GOT3 (cell line): Measurements from ENCODE around the gene MAPK8IP2.

Experiments used
- DNase-seq: peaks from one replicate; lab custom pipeline; 2025; ENCODE audit warnings: mixed read lengths; lab: John Stamatoyannopoulos, UW

Gene MAPK8IP2

DNA sequence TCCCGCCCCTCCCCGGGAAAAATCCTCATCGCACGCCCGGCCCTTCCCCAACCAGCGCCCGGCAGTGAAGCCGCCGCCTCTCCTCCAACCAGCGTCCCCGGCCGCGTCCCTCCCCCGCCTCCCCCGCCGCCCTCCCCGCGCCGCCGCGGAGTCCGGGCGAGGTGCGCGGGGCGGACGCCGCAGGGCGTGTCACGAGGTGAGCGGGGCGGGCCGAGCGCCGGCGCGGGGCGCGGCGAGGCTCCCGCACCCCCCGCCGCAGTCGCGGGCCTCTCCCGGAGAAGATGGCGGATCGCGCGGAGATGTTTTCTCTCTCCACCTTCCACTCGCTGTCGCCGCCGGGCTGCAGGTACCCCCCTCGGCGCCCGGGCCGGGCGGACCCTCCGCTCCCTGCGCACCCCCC is at the start of gene MAPK8IP2:
Gene MAPK8IP2 (plus strand): TSS at position 256 of the 400 bp plus-strand sequence. CDS start 26 bp downstream, at position 282.
- DNase-seq = no peak

DNA sequence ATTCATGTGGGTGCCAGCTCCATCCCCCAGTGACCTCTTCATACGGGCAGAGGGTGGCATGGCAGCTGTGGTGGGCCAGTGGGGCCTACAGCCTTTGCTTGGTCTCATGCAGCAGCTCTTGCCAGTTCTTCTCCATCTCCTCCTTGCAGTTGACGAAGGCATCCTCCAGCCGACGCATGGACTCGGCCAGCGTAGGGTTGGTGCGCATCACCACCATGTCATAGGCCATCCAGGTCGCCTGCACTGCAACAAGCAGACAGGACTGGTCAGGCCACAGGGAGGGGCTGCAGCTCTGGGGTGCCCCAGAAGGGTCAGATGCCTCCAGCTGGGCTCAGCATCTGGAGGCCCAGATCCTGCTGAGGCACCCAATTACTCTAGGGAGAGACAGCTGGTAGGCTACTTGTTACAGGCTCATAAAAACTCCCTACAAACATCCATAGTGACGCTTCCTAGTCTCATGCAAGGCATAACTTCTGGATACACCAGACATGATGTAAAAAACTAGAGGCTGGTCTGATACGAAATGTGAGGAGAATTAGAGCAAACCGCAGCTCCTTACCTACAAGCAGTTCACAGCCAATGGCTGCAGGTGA is 49.3 kb upstream of the MAPK8IP2 start:
- DNase-seq = no peak

- no peak for DNase-seq
Measured at GRCh38 chr22:50553310-50553709, 47.3 kb upstream of the MAPK8IP2 start.

DNA sequence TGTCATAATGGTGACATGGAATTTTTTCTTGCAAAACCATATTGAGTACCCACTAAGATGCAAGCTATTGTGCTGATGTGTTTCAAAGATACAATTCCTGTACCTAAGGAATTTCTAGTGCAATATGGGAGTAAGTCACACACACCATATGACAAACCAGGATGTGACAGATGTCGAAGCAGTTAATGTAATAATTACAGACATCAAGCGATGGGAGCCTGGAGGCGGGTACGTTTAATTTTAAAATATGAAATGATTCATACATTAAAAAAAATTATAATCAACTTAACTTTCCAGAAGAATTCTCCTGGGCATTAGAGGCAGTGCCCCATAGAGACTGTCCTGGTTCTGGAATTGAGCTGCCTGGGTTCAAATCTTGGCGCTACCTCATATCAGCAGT is 43.9 kb upstream of the MAPK8IP2 start:
- DNase-seq = no peak

- no peak for DNase-seq
Measured at GRCh38 chr22:50560034-50560433, 40.6 kb upstream of the MAPK8IP2 start.

- no peak for DNase-seq
Measured at GRCh38 chr22:50561401-50562358, 38.9 kb upstream of the MAPK8IP2 start.

DNA sequence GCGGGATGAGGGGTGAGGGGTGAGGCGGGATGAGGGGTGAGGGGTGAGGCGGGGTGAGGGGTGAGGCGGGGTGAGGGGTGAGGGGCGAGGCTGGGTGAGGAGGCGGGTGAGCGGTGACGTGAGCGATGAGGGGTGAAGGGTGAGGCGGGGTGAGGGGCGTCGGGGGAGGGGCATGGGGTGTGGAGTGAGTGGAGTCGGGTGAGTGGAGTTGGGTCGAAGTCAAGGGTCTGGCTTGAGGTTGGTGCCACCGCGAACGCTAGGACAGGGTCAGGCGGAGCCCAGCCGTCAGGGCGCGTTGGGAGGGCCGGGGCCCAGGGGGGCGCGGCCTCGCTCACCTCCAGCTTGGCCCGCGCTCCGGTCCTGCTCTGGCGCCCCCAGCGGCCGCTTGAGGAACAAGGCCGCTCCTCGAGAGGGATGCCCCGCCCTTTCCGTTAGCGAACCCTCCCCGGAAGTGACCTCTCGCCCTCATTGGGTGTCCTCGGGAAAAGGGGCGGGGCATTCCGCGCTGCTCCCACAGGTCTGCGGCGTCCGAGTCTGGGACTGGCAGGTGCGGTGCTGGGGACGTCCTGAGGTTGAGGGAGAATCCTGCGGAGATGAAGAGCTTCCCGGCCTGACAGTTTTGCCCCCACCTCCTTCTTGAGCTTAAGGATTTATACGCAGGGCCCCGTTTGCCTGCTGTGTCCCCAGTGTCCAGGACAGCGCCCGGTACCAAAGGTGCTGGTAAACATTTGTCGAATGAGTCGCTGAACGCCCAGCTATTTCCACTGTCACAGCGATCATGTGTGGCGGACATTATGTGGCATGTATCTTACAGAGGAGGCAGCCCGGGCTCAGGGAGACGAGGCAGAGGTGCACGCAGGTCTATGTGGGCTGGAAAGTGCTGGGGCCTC is 37.8 kb upstream of the MAPK8IP2 start, which contains the start of gene SYCE3:
Gene SYCE3 (minus strand): TSS at position 397 of the 890 bp plus-strand sequence. CDS start 6,514 bp downstream, outside the sequence.
- DNase-seq = peak; percentile 89

DNA sequence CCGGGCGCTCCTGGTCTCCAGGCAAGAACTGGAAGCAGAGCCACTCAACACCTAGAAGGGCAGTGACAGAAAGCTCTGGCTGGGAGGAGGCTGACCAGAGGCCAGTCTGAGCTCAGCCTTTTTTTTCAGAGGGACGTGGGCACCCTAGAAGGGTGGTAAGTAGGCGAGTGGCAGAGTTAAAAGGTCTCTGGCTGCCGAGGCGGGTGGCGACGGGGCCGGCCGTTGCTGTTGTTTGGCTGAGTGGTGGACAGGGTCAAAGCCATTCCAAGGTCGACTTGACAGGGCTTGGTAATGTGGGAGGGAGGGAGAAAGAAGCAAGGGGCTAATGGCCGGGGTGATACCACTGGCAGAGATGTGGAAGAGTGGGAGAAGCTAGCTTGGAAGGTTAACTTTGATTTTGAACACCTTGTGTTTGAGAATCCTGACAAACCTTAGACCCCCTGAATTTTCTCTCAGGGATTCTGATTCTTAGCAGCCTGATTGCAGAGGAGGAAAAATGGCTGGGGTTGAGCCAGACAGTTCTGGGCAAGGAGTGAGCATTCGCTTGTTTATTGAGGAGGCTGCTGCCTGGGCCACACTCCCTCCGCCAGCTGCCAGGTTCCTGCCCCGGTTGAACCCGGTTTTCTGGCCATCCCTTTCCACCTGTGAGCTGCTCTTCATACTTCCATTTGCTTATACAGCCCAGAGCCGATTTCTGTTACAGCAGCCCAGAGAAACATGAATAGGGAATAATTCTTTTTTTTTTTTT is 37.0 kb upstream of the MAPK8IP2 start:
- no peak for DNase-seq

GRCh38 chr22:50564289-50564688 is 36.3 kb upstream of the MAPK8IP2 start:
- no peak for DNase-seq

DNA sequence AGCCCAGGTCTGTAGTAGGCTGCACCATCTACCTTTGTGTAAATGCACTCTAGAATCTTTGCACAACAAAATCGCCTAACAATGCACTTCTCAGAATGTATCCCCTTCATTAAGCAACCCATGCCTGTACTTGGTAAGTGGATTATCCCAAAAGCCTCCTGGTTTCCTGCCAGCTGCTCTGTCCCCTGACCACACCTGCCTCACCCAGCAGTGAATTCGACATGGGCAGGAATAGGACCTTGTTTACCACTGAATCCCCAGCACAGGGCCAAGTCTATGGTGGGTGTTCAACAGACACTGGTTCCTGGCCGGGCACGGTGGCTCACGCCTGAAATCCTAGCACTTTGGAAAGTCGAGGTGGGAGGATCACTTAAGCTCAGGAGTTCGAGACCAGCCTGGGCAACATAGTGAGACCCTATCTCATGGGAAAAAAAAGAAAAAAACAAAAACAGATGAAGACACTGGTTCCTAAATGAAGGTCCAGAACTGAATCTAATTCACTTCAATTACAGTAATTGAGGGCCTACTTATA is 32.8 kb upstream of the MAPK8IP2 start:
- DNase-seq = no peak

GRCh38 chr22:50568626-50569025 is 32.0 kb upstream of the MAPK8IP2 start:
- no peak for DNase-seq

GRCh38 chr22:50569041-50569459 is 31.5 kb upstream of the MAPK8IP2 start:
- no peak for DNase-seq

GRCh38 chr22:50569896-50570535 is 30.6 kb upstream of the MAPK8IP2 start:
- no peak for DNase-seq

- DNase-seq = no peak
Measured at GRCh38 chr22:50570861-50571260, 29.7 kb upstream of the MAPK8IP2 start.

DNA sequence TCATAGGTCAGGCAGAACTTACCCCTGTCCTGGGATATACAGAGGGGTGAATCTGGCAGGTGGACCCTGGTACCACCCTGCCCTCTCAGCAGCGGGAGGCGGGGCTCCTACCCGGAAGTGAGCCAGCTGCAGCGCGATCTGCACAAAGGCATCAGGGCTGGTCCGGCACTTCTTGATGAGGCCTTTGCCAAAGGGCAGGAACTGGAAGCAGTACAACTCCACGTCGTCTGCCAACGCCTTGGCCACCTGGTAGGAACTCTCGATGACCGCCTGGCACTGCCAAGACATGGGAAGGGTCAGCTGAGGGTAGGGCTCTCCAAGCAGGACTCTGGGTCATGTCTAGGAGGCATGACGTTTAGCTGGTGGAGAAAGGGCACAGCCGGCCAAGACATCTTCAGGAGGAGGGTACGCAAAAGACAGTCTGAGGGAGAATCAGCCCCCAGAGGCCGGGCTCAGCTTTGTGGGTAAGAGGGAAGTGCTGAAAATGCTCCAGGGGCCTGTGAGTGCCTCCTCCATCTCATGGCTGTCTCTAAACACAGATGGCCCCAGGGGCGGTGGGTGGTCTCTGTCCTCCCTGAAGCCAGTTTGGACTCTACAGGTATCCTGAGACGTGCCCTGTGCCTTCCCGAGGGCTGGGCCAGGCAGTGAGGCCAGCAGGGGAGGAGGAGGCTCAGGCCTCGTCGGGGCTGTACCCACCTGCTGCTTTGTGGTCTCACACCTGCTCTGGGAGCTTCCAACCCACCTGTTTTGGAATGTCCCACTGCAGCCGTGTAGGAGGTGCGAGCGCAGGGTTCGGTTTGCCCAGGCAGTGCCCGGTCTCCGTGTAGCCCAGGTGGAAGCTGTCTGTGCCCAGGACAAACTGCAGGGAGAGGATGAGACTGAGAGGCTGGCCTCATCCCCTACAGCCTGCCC is 29.1 kb upstream of the MAPK8IP2 start:
- no peak for DNase-seq

GRCh38 chr22:50572965-50573364 is 27.6 kb upstream of the MAPK8IP2 start:
- no peak for DNase-seq

DNA sequence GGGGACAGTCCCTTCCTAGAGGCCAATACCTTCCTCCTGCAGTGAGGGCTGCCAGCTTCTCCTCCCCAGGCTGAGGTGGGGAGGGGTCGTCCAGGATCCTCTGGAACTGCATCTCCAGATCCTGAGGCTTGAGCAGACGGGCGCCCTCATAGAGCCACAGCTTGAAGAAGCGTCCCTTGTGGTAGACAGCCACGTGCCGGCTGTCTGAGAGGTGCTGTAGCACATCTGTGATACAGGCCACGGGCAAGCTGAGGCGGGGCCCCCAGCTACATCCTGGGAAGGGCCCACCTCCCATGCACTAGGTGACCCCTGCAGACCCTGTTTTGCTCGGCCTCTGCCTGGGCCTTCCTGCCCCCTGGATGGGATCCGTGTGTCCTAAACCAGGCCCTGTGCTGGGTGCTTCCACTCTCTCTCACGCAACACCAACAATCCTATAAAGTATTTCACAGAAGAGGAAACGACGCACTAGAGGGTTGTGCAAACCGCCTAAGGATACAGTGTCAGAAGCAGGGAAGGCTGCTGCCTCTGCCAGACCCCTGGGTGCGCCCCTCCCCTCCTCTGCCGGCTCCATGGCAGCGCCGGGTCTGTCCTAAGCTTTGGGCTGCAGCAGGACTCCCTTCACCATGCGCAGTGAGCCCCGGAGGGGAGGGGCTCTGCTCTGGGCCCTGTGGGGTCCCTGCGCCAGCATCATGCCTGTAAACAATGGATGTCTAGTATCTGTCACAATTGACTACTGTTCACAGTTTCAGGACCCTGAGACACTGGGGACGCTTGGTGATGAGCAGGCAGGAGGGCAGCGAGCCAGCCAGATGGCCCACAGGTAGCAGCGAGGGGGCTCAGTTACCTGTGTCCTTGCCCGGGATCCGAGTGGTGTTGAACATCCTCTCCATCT is 26.9 kb upstream of the MAPK8IP2 start:
- no peak for DNase-seq

DNA sequence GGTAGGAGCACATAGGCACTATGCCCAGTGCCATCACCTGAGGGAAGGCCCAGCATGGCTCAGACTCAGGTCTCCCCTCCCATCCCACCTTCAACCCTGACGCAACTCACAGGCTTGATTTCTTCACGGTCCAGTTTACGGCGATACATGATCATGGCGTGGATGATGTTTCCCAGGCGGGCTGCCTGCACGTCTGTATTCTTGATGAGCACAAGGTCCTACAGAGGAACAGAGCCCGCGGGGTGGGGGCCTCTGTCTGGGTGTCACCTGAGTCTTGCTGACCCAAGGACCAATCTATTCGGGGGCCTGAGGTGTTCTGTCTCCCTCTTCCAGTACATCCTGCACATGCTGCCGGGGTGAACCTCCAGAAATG is 26.2 kb upstream of the MAPK8IP2 start:
- DNase-seq = no peak
